ENCODE measurements around the gene TAF7.
"Not testable (repeated sequence)": the region's sequence is repeated elsewhere in the genome, so short reads cannot be mapped to it uniquely, and the experiment has no call there.

The TAF7 gene

GRCh38 chr5:141349917-141350619 is 29.5 kb upstream of the TAF7 start, which contains the start of gene PCDHGB1:
Gene PCDHGB1, plus strand, starts transcription at chr5:141350099. Its CDS starts 162 bp downstream, at chr5:141350261.
- DNase-seq (ENCODE audit: low read depth) = no peak
- peak; percentile 64 for TF ChIP-seq CTCF (IDR thresholded peaks at IDR 0.05; ENCODE audit: control insufficient read depth, insufficient read depth, low read depth, low read length, missing control alignments)
- peak within 1 kb of the TSS; percentile 12 for H3K4me3 ChIP-seq (ENCODE audit: control insufficient read depth, low read depth, low read length)

- not testable (repeated sequence) for H3K4me3 ChIP-seq (ENCODE audit: control insufficient read depth, low read depth, low read length); DNase-seq (ENCODE audit: low read depth)
Observed at GRCh38 chr5:141346017-141346416, 25.4 kb upstream of the TAF7 start.

GRCh38 chr5:141345327-141345726 is 24.7 kb upstream of the TAF7 start:
- no peak for TF ChIP-seq CTCF (IDR thresholded peaks at IDR 0.05; ENCODE audit: control insufficient read depth, insufficient read depth, low read depth, low read length, missing control alignments)
- H3K4me3 ChIP-seq (ENCODE audit: control insufficient read depth, low read depth, low read length) = no peak overlapping the region
- DNase-seq (ENCODE audit: low read depth) = no peak

GRCh38 chr5:141343953-141344463 is 23.4 kb upstream of the TAF7 start:
- H3K4me3 ChIP-seq (ENCODE audit: control insufficient read depth, low read depth, low read length) = peak overlapping the region; percentile 38
- TF ChIP-seq CTCF (IDR thresholded peaks at IDR 0.05; ENCODE audit: control insufficient read depth, insufficient read depth, low read depth, low read length, missing control alignments) = no peak
- no peak for DNase-seq (ENCODE audit: low read depth)

- H3K4me3 ChIP-seq (ENCODE audit: control insufficient read depth, low read depth, low read length) = peak within 1 kb of the TSS; percentile 38
- TF ChIP-seq CTCF (IDR thresholded peaks at IDR 0.05; ENCODE audit: control insufficient read depth, insufficient read depth, low read depth, low read length, missing control alignments) = peak; percentile 61
- no peak for DNase-seq (ENCODE audit: low read depth)
Observed at GRCh38 chr5:141343242-141343952, 22.8 kb upstream of the TAF7 start, which contains the start of gene PCDHGA3. Gene PCDHGA3, plus strand, starts transcription at chr5:141343829. Its CDS starts 205 bp downstream, at chr5:141344034.

GRCh38 chr5:141342773-141343172 is 22.2 kb upstream of the TAF7 start:
- TF ChIP-seq CTCF (IDR thresholded peaks at IDR 0.05; ENCODE audit: control insufficient read depth, insufficient read depth, low read depth, low read length, missing control alignments) = no peak
- DNase-seq (ENCODE audit: low read depth) = no peak
- no peak overlapping the region for H3K4me3 ChIP-seq (ENCODE audit: control insufficient read depth, low read depth, low read length)

- H3K4me3 ChIP-seq (ENCODE audit: control insufficient read depth, low read depth, low read length); DNase-seq (ENCODE audit: low read depth): not testable (repeated sequence)
Observed at GRCh38 chr5:141340781-141341354, 20.3 kb upstream of the TAF7 start.
